GM10266 (cell line): ENCODE measurements around the gene STAT3.
A peak's percentile ranks its signal among the peaks of the same experiment; 100 is the strongest.
"Not testable (repeated sequence)": the region's sequence is repeated elsewhere in the genome, so short reads cannot be mapped to it uniquely, and the experiment has no call there.

Source experiments
- DNase-seq: peaks from one replicate; pipeline ENCODE4 v3.0.0; 2012; ENCODE audit errors: extremely low spot score
- CTCF ChIP-seq: IDR thresholded peaks from 2 replicates; pipeline ENCODE4 v1.5.1; 2012; ENCODE audit warnings: mild to moderate bottlenecking, low read depth; ENCODE audit not compliant: control insufficient read depth, insufficient read depth; ENCODE audit errors: missing control alignments

Gene STAT3

DNA sequence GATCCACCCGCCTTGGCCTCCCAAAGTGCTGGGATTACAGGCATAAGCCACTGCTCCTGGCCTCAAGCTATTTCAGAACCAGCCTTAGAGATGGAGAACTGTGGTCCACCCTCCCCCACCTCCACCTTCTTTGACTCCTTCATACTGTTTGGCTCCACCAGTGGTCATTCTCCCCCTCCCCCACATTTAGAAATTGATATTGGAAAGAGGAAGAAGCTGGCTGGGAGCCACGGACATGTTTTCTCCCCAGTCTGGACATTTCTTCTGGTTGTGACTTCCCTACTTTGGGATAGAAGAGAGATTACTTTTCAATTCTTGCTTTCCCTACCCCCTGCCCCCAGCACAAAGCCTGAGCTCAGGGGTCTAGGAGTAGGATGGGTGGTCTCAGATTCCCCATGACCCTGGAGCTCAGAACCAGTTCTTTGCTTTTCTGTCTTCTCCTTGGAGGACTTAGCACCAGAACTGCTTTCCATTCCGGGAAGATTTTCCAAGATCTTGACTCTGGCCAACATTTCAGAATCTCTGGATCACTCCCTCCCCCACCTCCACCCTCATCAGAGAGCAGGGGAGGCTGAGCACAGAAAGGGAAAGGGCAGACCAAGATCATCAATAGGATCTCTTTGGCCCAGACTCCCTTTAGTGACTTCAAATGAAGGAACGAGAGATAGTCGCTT lies 18.5 kb upstream of the STAT3 start:
- DNase-seq = peak; percentile 4
- TF ChIP-seq CTCF = no peak

DNA sequence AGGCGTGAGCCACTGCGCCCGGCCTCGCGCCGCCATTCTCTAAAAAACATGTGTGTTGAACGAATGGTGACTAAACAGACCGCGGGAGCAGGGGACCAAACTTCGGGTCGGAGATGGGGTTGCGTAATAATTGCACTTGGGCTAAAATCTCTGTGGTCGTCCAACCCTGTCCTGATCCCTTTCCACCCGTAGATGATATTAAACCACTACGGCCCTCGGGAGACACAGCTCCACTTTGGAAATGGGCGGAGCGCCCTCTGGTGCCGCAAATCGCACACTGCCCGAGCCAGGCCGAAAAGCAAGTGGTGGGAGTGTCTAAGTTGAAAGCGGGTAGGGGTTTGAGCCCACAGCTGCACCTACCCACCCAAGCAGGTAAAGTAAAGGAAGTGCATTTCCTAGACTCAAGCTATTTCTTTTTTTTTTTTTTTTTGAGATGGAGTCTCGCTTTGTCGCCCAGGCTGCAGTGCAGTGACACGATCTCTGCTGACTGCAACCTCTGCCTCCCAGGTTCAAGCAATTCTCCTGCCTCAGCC lies 17.8 kb upstream of the STAT3 start:
- peak; percentile 87 for DNase-seq
- TF ChIP-seq CTCF = peak; percentile 95

GRCh38 chr17:42405076-42405475 lies 16.8 kb upstream of the STAT3 start:
- no peak for DNase-seq
- TF ChIP-seq CTCF = no peak

GRCh38 chr17:42404326-42405055 lies 16.2 kb upstream of the STAT3 start:
- peak; percentile 23 for DNase-seq
- no peak for TF ChIP-seq CTCF

DNA sequence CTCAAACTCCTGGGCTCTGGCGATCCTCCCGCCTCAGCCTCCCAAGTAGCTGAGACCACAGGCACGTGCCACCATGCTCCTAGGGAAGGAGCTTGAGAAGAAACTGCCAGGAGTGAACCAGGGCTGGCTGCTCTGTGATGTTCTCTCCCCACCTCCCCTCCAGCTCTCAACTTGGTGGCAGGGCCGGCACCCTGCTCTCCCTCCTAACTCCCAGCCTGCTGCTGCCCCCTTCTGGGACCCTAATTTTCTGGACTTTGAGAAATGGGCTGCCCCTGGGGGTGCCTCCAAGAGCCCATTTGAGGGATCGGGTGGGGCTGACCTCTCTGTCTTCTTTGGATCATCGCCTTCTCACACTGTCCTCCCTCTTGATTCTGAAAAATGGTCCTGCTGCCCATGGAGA lies 14.9 kb upstream of the STAT3 start:
- peak; percentile 87 for DNase-seq
- TF ChIP-seq CTCF = peak; percentile 73

- TF ChIP-seq CTCF = no peak
- DNase-seq = no peak
These were observed 13.9 kb upstream of the STAT3 start for GRCh38 chr17:42402117-42402516.

DNA sequence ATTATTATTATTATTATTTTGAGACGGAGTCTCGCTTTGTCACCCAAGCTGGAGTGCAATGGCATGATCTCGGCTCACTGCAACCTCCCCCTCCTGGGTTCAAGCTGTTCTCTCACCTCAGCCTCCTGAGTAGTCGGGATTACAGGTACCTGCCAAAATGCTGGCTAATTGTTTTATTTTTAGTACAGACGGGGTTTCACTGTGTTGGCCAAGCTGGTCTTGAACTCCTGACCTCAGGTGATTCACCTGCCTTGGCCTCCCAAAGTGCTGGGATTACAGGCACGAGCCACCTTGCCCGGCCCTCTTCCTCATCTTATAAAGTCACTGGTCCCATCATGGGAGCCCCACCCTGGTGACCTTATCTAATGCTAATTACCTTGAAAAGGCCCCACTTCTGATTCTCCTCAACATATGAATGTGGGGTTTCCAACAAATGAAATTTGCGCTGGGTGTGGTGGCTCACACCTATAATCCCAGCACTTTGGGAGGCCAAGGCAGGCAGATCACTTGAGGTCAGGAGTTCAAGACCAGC lies 12.7 kb upstream of the STAT3 start:
- not testable (repeated sequence) for DNase-seq
